K562 (cell line): ENCODE data around the gene ASCC1. TPM values are rescaled to one million over a fixed set of nuclear protein-coding genes. Genes with fewer than 3 reads are reported as not detected.

Experiments
- ATAC-seq: fragments of 200-7000 bp; cut with Tn5 transposase; 3 replicates; pipeline ENCODE4 v1.9.1; 2020; ENCODE audit warnings: moderate library complexity
- BruUV-seq: library from RNA; stranded (reverse); fragments of 400-500 nt; replicated peaks from 2 replicates; lab custom pipeline; 2021; lab: Mats Ljungman, UMichigan
- CTCF ChIA-PET: fragments of 300-600 bp; formaldehyde crosslinking; extraction: SDS; loops from one replicate; lab custom pipeline; 2021; ENCODE audit warnings: low intra/inter-chr PET ratio; lab: Yijun Ruan, JAX
- POLR2A ChIA-PET: fragments of 300-600, 350-650 bp; sonication (Branson Sonifier 250); formaldehyde crosslinking; extraction: SDS; loops from one replicate; lab custom pipeline; 2021; ENCODE audit warnings: antibody characterized with exemption, inconsistent platforms; lab: Yijun Ruan, JAX
- DNase-seq, 4 experiments: peaks; one replicate each; pipeline versions ENCODE4 v3.0.0 to v3.0.0-alpha.2; 2011 to 2018; ENCODE audit warnings: low spot score in 3 of 4, mixed read lengths in 3 of 4; ENCODE audit errors: extremely low read depth in 1 of 4
- FAIRE-seq: peaks from 2 replicates; lab custom pipeline; 2011; peaks lifted over from hg19 to GRCh38; lab: Jason Lieb, UNC
- H2AFZ ChIP-seq: 2 replicates; pipeline ENCODE4 v1.6.0; 2011; ENCODE audit warnings: low read depth, low read length, control low read depth, inconsistent platforms
- H3K27ac ChIP-seq: fragments of 200-600 bp; 3 replicates; pipeline ENCODE4 v1.8.0; 2011; ENCODE audit warnings: low read depth, mild to moderate bottlenecking, control low read depth, inconsistent platforms, low read length, moderate library complexity, mixed read lengths; ENCODE audit errors: extremely low read depth
- H3K27me3 ChIP-seq, 2 experiments: fragments of 300-600 bp in 1 of 2; 2 replicates in 1 of 2; 3 replicates in 1 of 2; pipeline versions ENCODE4 v1.6.0 to v1.8.0; 2011; ENCODE audit warnings: inconsistent platforms in 2 of 2, low read length in 2 of 2, mild to moderate bottlenecking in 1 of 2, mixed read lengths in 1 of 2, moderate library complexity in 1 of 2; ENCODE audit not compliant: control insufficient read depth in 2 of 2, insufficient read depth in 2 of 2
- H3K36me3 ChIP-seq: fragments of 300-600 bp; 3 replicates; pipeline ENCODE4 v1.8.0; 2011; ENCODE audit warnings: mild to moderate bottlenecking, low read length, inconsistent platforms; ENCODE audit not compliant: control insufficient read depth, insufficient read depth
- H3K4me1 ChIP-seq, 2 experiments: fragments of 200-600 bp in 1 of 2; replicated peaks in 1 of 2; 2 replicates in 1 of 2; 3 replicates in 1 of 2; pipeline versions ENCODE4 v1.5.1 to v1.8.0; 2011; ENCODE audit warnings: inconsistent platforms in 2 of 2, low read length in 2 of 2, mild to moderate bottlenecking in 1 of 2, mixed read lengths in 1 of 2, moderate library complexity in 1 of 2; ENCODE audit not compliant: control insufficient read depth in 2 of 2, insufficient read depth in 2 of 2
- H3K4me2 ChIP-seq: 2 replicates; pipeline ENCODE4 v1.6.1; 2011; ENCODE audit warnings: low read length, control low read depth, inconsistent platforms, mixed read lengths; ENCODE audit not compliant: insufficient read depth
- H3K4me3 ChIP-seq: fragments of 200-600 bp; sonication (generic), shearing (Covaris generic); 2 replicates; pipeline ENCODE4 v1.5.1; 2016; ENCODE audit warnings: control low read depth, inconsistent platforms
- H3K79me2 ChIP-seq: fragments of 200-600 bp; 3 replicates; pipeline ENCODE4 v1.8.0; 2011; ENCODE audit warnings: low read length, inconsistent platforms; ENCODE audit not compliant: control insufficient read depth, insufficient read depth
- H3K9ac ChIP-seq, 2 experiments: 2 replicates each; pipeline versions ENCODE4 v1.6.0 to v1.6.1; 2011; ENCODE audit warnings: low read depth in 2 of 2, low read length in 2 of 2, control low read depth in 1 of 2, inconsistent platforms in 1 of 2, mild to moderate bottlenecking in 1 of 2, mixed read lengths in 1 of 2; ENCODE audit not compliant: insufficient read depth in 1 of 2
- H3K9me1 ChIP-seq: one replicate; pipeline ENCODE4 v1.6.0; 2011; ENCODE audit warnings: inconsistent platforms, mild to moderate bottlenecking, low read length, moderate library complexity; ENCODE audit not compliant: control insufficient read depth, insufficient read depth
- H3K9me3 ChIP-seq: replicated peaks from 2 replicates; pipeline ENCODE4 v1.5.1; 2011; ENCODE audit warnings: low read depth, low read length, inconsistent platforms; ENCODE audit not compliant: control insufficient read depth, insufficient read depth
- H4K20me1 ChIP-seq: replicated peaks from 2 replicates; pipeline ENCODE4 v1.6.1; 2011; ENCODE audit warnings: low read length, inconsistent platforms, mixed read lengths; ENCODE audit not compliant: control insufficient read depth, insufficient read depth
- ELF1 ChIP-seq: fragments of 200-800 bp; sonication (Bioruptor generic); IDR thresholded peaks from 2 replicates; pipeline ENCODE4 v1.6.1; 2016; ENCODE audit warnings: missing genetic modification characterization, missing compliant biosample characterization
- FOXJ2 ChIP-seq: fragments of 200-800 bp; sonication (Bioruptor generic); IDR thresholded peaks from 2 replicates; pipeline ENCODE4 v1.6.1; 2016; ENCODE audit warnings: missing genetic modification characterization, missing compliant biosample characterization
- KAT2B ChIP-seq: IDR thresholded peaks from one replicate; pipeline ENCODE4 v1.6.1; 2012; ENCODE audit warnings: low read depth, mild to moderate bottlenecking, control low read depth, inconsistent platforms, low read length, moderate library complexity
- MTA3 ChIP-seq: fragments of 450-650 bp; formaldehyde crosslinking; IDR thresholded peaks from 2 replicates; pipeline ENCODE4 v1.6.1; 2017; ENCODE audit warnings: mild to moderate bottlenecking, borderline replicate concordance
- POLR2A ChIP-seq: fragments of 450-650 bp; conservative IDR thresholded peaks from 2 replicates; pipeline ENCODE4 v1.6.1; 2016
- ZC3H11A ChIP-seq: IDR thresholded peaks from 2 replicates; pipeline ENCODE4 v1.6.1; 2012; ENCODE audit warnings: low read depth, low read length, improper control_type of control experiment
- ZNF77 ChIP-seq: fragments of 250-450 bp; sonication (Bioruptor Pico); IDR thresholded peaks from 2 replicates; pipeline ENCODE4 v1.5.0; 2020
- WGBS: fragments of 100-300 bp; shearing (Covaris generic); methylation state at CpG from one replicate; pipeline ENCODE4 v1.1.6; 2016; ENCODE audit warnings: low coverage, mixed read lengths; ENCODE audit not compliant: insufficient coverage; ENCODE audit errors: missing lambda C conversion rate; 5-methylcytosine and 5-hydroxymethylcytosine counted together
- in situ Hi-C: fragments of 300-500 bp; cut with MboI; formaldehyde crosslinking; loops from 4 replicates; pipeline ENCODE4 v1.15.0; 2018; ENCODE audit warnings: inconsistent platforms, mixed read lengths
- intact Hi-C: fragments of 100-400 bp; cut with micrococcal nuclease; formaldehyde crosslinking; loops from 2 replicates; pipeline ENCODE4 v1.14.2; 2022
- polyA plus RNA-seq, 8 experiments: library from polyadenylated mRNA; depleted of rRNA in 4 of 8; stranded (reverse) in 5 of 8; unstranded in 3 of 8; fragments of >200 nt; fragmentation: Nextera tagmentation in 2 of 8; fragmentation: Illumina TruSeq in 1 of 8; extraction: Ambion mirVana in 2 of 8; extraction: Trizol in 1 of 8; gene quantifications; 2 replicates each; pipeline versions ENCODE4 v1.2.1 to v1.2.3, GENCODE V29; 2011 to 2014; ENCODE audit warnings: inconsistent platforms in 1 of 8, missing spikeins in 1 of 8
- total RNA-seq, 7 experiments: library from RNA; depleted of rRNA in 6 of 7; stranded (reverse); fragments of >200 nt in 6 of 7; fragmentation: Illumina TruSeq in 2 of 7; extraction: Trizol in 2 of 7; gene quantifications; 2 replicates each; pipeline versions ENCODE4 v1.2.1 to v1.2.3, GENCODE V29; 2011 to 2021; ENCODE audit warnings: low replicate concordance in 1 of 7
- TF ChIP-seq, protein P1 (sequence below): fragments of 250-450 bp; sonication (Bioruptor Pico); IDR thresholded peaks from 2 replicates; pipeline ENCODE4 v1.9.0; 2021; ENCODE audit warnings: mild to moderate bottlenecking, inconsistent platforms
- TF ChIP-seq, protein P2 (sequence below): fragments of 250-450 bp; sonication (Bioruptor Pico); IDR thresholded peaks from 2 replicates; pipeline ENCODE4 v1.8.0; 2021; ENCODE audit warnings: mild to moderate bottlenecking, moderate library complexity

Gene ASCC1
- total and polyA plus RNA-seq, 9 of the 15 experiments (the other 6 are each of a cell fraction or from before 2014, with no cell fraction given): 31.7 to 73.3 (median 52.8) TPM

DNA sequence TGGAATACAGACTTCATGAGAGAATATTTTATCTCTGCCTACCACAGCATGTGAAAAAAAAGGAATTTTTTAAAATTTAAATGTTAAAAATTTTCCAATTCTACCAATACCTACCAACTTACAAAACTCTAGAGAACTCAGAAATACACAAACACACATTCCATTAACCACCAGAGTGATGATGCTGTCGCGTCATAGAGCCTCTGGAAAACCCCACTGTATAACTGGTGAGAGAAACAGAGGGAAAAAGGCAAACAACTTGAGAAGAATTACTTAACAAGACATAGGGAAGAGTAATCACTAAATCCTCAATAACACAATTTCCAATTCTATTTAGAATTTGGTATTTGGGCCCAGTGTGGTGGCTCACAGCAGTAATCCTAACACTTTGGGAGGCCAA is 121.5 kb downstream of the ASCC1 start (continued):
- TF ChIP-seq, protein P1, sequence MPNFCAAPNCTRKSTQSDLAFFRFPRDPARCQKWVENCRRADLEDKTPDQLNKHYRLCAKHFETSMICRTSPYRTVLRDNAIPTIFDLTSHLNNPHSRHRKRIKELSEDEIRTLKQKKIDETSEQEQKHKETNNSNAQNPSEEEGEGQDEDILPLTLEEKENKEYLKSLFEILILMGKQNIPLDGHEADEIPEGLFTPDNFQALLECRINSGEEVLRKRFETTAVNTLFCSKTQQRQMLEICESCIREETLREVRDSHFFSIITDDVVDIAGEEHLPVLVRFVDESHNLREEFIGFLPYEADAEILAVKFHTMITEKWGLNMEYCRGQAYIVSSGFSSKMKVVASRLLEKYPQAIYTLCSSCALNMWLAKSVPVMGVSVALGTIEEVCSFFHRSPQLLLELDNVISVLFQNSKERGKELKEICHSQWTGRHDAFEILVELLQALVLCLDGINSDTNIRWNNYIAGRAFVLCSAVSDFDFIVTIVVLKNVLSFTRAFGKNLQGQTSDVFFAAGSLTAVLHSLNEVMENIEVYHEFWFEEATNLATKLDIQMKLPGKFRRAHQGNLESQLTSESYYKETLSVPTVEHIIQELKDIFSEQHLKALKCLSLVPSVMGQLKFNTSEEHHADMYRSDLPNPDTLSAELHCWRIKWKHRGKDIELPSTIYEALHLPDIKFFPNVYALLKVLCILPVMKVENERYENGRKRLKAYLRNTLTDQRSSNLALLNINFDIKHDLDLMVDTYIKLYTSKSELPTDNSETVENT (CRISPR knock-in tag): no peak
- no peak for TF ChIP-seq FOXJ2
- TF ChIP-seq ZNF77 (CRISPR knock-in tag): no peak
- no peak for TF ChIP-seq KAT2B
- no peak for TF ChIP-seq POLR2A
- TF ChIP-seq, protein P2, sequence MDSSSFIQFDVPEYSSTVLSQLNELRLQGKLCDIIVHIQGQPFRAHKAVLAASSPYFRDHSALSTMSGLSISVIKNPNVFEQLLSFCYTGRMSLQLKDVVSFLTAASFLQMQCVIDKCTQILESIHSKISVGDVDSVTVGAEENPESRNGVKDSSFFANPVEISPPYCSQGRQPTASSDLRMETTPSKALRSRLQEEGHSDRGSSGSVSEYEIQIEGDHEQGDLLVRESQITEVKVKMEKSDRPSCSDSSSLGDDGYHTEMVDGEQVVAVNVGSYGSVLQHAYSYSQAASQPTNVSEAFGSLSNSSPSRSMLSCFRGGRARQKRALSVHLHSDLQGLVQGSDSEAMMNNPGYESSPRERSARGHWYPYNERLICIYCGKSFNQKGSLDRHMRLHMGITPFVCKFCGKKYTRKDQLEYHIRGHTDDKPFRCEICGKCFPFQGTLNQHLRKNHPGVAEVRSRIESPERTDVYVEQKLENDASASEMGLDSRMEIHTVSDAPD (CRISPR knock-in tag): no peak
- no peak for TF ChIP-seq ELF1

DNA sequence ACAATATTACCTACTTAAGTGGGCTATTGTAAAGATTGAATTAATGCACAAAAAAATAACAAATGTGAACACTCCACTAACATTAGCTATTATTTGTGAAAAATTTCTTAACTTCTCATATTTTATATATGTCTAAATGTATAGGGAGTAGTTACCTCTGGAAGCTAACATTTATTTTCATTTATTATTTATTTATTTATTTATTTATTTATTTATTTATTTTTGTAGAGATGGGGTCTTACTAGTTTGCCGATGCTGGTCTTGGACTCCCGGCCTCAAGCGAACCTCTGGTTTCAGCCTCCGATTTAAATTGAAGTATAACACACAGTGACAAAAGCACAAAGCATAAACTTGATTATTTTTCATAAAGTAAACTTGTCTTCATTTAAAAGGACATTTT is 122.6 kb downstream of the ASCC1 start:
- Histone ChIP-seq H3K9ac (no peak overlapping the region), H3K4me3 (no peak overlapping the region), H3K79me2 (no peaks in the 10 kb centered on the region), H4K20me1 (no peaks in the 10 kb centered on the region), H3K27me3 (no peaks in the 10 kb centered on the region), H3K9me3 (no peaks in the 10 kb centered on the region), H3K4me2 (no peak overlapping the region), H3K27ac (no peak overlapping the region), H3K9me1 (no peaks in the 10 kb centered on the region), H2AFZ (no peak overlapping the region), H3K36me3 (peaks cover 14% of the 10 kb centered on the region; the same call in 2 of the 3 replicates), H3K4me1 (peaks cover 12 to 34% of the 10 kb centered on the region in 2 experiments)
- ATAC-seq (no peak), FAIRE-seq (no peak), DNase-seq (no peak)
- no TSS peak for BruUV-seq
- in situ Hi-C loops: no loop called here
- ChIA-PET CTCF (no interaction called here), POLR2A (interaction anchor here (0.6 to 1.6 kb wide), 7 partner anchors 8 to 213 kb away, joined by 3 to 7 read pairs (median 3); no protein-coding TSS in a partner anchor)
- intact Hi-C loops: no loop called here
- TF ChIP-seq MTA3 (no peak), ZC3H11A (peak; percentile 91; the same call in 1 of the 2 replicates)
- TF ChIP-seq, all 486 proteins: peak for 1
- WGBS: 68% methylated on average over 4 of the region's 4 CpGs
